NCI-H1092 treated with DMSO at 0.1 percent for 48 hours (cell line): ENCODE data around the gene THSD7B.

Source experiments
- DNase-seq: peaks from one replicate; lab custom pipeline; 2025; lab: John Stamatoyannopoulos, UW

THSD7B gene

GRCh38 chr2:137367361-137367760, 602.0 kb downstream of the THSD7B start:
- DNase-seq: no peak

- DNase-seq: peak; percentile 75
Observed at GRCh38 chr2:137369106-137369505, 603.8 kb downstream of the THSD7B start.

- DNase-seq: no peak
Observed at GRCh38 chr2:137379186-137379585, 613.8 kb downstream of the THSD7B start.

- DNase-seq: no peak
Observed at GRCh38 chr2:137380610-137381009, 615.3 kb downstream of the THSD7B start.

- no peak for DNase-seq
Observed at GRCh38 chr2:137381731-137382130, 616.4 kb downstream of the THSD7B start.

- no peak for DNase-seq
Observed at GRCh38 chr2:137383391-137383790, 618.0 kb downstream of the THSD7B start.

- DNase-seq: no peak
Observed at GRCh38 chr2:137387044-137387443, 621.7 kb downstream of the THSD7B start.

GRCh38 chr2:137405496-137405895, 640.2 kb downstream of the THSD7B start:
- no peak for DNase-seq

GRCh38 chr2:137411585-137411984, 646.2 kb downstream of the THSD7B start:
- no peak for DNase-seq

- no peak for DNase-seq
Observed at GRCh38 chr2:137420744-137421143, 655.4 kb downstream of the THSD7B start.

- DNase-seq: no peak
Observed at GRCh38 chr2:137435162-137435561, 669.8 kb downstream of the THSD7B start.

- DNase-seq: no peak
Observed at GRCh38 chr2:137437386-137437785, 672.0 kb downstream of the THSD7B start.

- DNase-seq: no peak
Observed at GRCh38 chr2:137444970-137445369, 679.6 kb downstream of the THSD7B start.

- DNase-seq: no peak
Observed at GRCh38 chr2:137449454-137449853, 684.1 kb downstream of the THSD7B start.

GRCh38 chr2:137454886-137455285, 689.5 kb downstream of the THSD7B start:
- DNase-seq: no peak

- DNase-seq: peak; percentile 20
Observed at GRCh38 chr2:137467246-137467862, 702.0 kb downstream of the THSD7B start.

- no peak for DNase-seq
Observed at GRCh38 chr2:137493261-137493660, 727.9 kb downstream of the THSD7B start.

- DNase-seq: no peak
Observed at GRCh38 chr2:137500599-137500998, 735.3 kb downstream of the THSD7B start.

- no peak for DNase-seq
Observed at GRCh38 chr2:137507237-137507636, 741.9 kb downstream of the THSD7B start.

- DNase-seq: no peak
Observed at GRCh38 chr2:137508739-137509384, 743.5 kb downstream of the THSD7B start.

GRCh38 chr2:137511526-137511925, 746.2 kb downstream of the THSD7B start:
- no peak for DNase-seq

- DNase-seq: no peak
Observed at GRCh38 chr2:137521653-137522619, 756.6 kb downstream of the THSD7B start.

- no peak for DNase-seq
Observed at GRCh38 chr2:137522620-137523011, 757.3 kb downstream of the THSD7B start.
